HG02973 (cell line): ENCODE measurements around the gene AGFG1.

Experiments used
- ATAC-seq: cut with Tn5 transposase; IDR thresholded peaks from one replicate; pipeline ENCODE4 v1.9.1; 2021; ENCODE audit warnings: moderate library complexity; ENCODE audit not compliant: unreplicated experiment

AGFG1 gene

GRCh38 chr2:227602358-227602757, 130.4 kb downstream of the AGFG1 start:
- ATAC-seq = no peak

DNA sequence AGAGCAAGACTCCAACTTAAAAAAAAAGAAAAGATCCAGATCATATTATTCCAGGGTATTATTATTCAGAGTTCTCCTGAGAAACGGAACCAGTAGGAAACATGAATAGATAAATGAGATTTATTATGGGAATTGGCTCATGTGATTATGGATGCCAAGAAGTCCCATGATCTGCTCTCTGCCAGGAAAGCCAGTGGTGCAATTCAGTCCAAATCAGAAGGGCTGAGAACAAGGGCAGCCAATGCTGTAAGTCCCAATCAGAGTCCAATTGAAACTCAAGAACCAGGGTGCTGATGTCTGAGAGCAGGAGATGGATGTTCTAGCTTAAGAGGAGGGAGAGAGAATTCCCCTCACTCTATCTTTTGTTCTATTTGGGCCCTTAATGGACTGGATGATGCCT, 134.5 kb downstream of the AGFG1 start:
- no peak for ATAC-seq

- no peak for ATAC-seq
These were observed 136.0 kb downstream of the AGFG1 start for GRCh38 chr2:227607941-227608340.

GRCh38 chr2:227608561-227609338, 136.8 kb downstream of the AGFG1 start:
- ATAC-seq = no peak

- no peak for ATAC-seq
These were observed 138.2 kb downstream of the AGFG1 start for GRCh38 chr2:227610123-227610522.
